Caco-2 (cell line): ENCODE data around the gene AURKAIP1. TPM values are rescaled to one million over a fixed set of nuclear protein-coding genes. Genes with fewer than 3 reads are reported as not detected.
A peak's percentile ranks its signal among the peaks of the same experiment; 100 is the strongest.

Experiments used
- BruUV-seq: library from RNA; stranded (reverse); fragments of 400-500 nt; replicated peaks from 2 replicates; lab custom pipeline; 2021; lab: Mats Ljungman, UMichigan
- CTCF ChIA-PET: fragments of 300-600 bp; sonication (Branson Sonifier 250); formaldehyde crosslinking; loops from one replicate; lab custom pipeline; 2022; ENCODE audit warnings: antibody characterized with exemption; lab: Charles Lee
- POLR2A ChIA-PET: fragments of 300-600 bp; sonication (Branson Sonifier 250); formaldehyde crosslinking; loops from one replicate; lab custom pipeline; 2022; ENCODE audit warnings: antibody characterized with exemption; lab: Charles Lee
- DNase-seq, 2 experiments: peaks; one replicate each; pipeline versions ENCODE4 v3.0.0 to v3.0.0-alpha.2; 2020 to 2022
- H3K27me3 ChIP-seq: replicated peaks from 2 replicates; pipeline ENCODE4 v1.6.0; 2011; ENCODE audit warnings: low read length; ENCODE audit not compliant: control insufficient read depth, insufficient read depth
- H3K36me3 ChIP-seq: 2 replicates; pipeline ENCODE4 v1.5.1; 2011; ENCODE audit warnings: low read length; ENCODE audit not compliant: control insufficient read depth, insufficient read depth
- H3K4me1 ChIP-seq: fragments of 250-450 bp; sonication (Bioruptor Pico); 2 replicates; pipeline ENCODE4 v1.5.1; 2020; ENCODE audit warnings: mild to moderate bottlenecking
- H3K4me3 ChIP-seq: 2 replicates; pipeline ENCODE4 v1.5.1; 2011; ENCODE audit warnings: low read depth, mild to moderate bottlenecking, control low read depth, low read length
- H3K9me3 ChIP-seq: fragments of 250-450 bp; sonication (Bioruptor Pico); 2 replicates; pipeline ENCODE4 v1.5.1; 2020; ENCODE audit warnings: mild to moderate bottlenecking, moderate library complexity
- H3K27ac Mint-ChIP-seq: one replicate; pipeline ENCODE4 v1.8.0; 2022; ENCODE audit warnings: mixed read lengths; ENCODE audit not compliant: unreplicated experiment
- H3K27me3 Mint-ChIP-seq: one replicate; pipeline ENCODE4 v1.8.0; 2022; ENCODE audit warnings: mixed read lengths; ENCODE audit not compliant: insufficient read depth, unreplicated experiment
- H3K36me3 Mint-ChIP-seq: one replicate; pipeline ENCODE4 v1.8.0; 2022; ENCODE audit warnings: mild to moderate bottlenecking, mixed read lengths; ENCODE audit not compliant: insufficient read depth, unreplicated experiment
- H3K4me1 Mint-ChIP-seq: one replicate; pipeline ENCODE4 v1.8.0; 2022; ENCODE audit warnings: low read depth, mixed read lengths; ENCODE audit not compliant: unreplicated experiment
- H3K4me3 Mint-ChIP-seq: one replicate; pipeline ENCODE4 v1.8.0; 2022; ENCODE audit warnings: mild to moderate bottlenecking, moderate library complexity, mixed read lengths; ENCODE audit not compliant: unreplicated experiment
- H3K9me3 Mint-ChIP-seq: one replicate; pipeline ENCODE4 v1.8.0; 2022; ENCODE audit warnings: mixed read lengths; ENCODE audit not compliant: unreplicated experiment
- CTCF ChIP-seq, 2 experiments: fragments of 200-600 bp in 1 of 2; IDR thresholded peaks; 1 replicate in 1 of 2; 2 replicates in 1 of 2; pipeline versions ENCODE4 v1.5.1 to v1.8.0; 2011 to 2022; ENCODE audit warnings: antibody characterized with exemption in 1 of 2, control low read depth in 1 of 2, inconsistent platforms in 1 of 2, low read depth in 1 of 2, low read length in 1 of 2, mild to moderate bottlenecking in 1 of 2, moderate library complexity in 1 of 2; ENCODE audit not compliant: insufficient read depth in 1 of 2, severe bottlenecking in 1 of 2, unreplicated experiment in 1 of 2
- intact Hi-C: fragments of 100-400 bp; cut with micrococcal nuclease; formaldehyde crosslinking; loops from one replicate; pipeline ENCODE4 v1.10.0; 2022; ENCODE audit not compliant: unreplicated experiment
- total RNA-seq: library from RNA; stranded (reverse); gene quantifications from 2 replicates; pipeline ENCODE4 v1.2.3, GENCODE V29; 2022

Gene AURKAIP1
- total RNA-seq, 1 experiment from 2014 or later, result 187 TPM

GRCh38 chr1:1360506-1361169, 14.4 kb downstream of the AURKAIP1 start:
- POLR2A ChIA-PET, result no interaction called here
- Mint-ChIP-seq H3K27ac (peak overlapping the region; percentile 84), H3K9me3 (no peaks in the 10 kb centered on the region), H3K4me1 (peaks cover 8% of the 10 kb centered on the region), H3K27me3 (no peaks in the 10 kb centered on the region), H3K4me3 (peak overlapping the region; percentile 25), H3K36me3 (peaks cover 9% of the 10 kb centered on the region)
- Histone ChIP-seq H3K9me3 (no peaks in the 10 kb centered on the region), H3K36me3 (no peaks in the 10 kb centered on the region), H3K4me3 (no peak overlapping the region), H3K4me1 (peaks cover 21% of the 10 kb centered on the region), H3K27me3 (no peaks in the 10 kb centered on the region)
- DNase-seq, result peak; percentile 59 to 63
- no peak for TF ChIP-seq CTCF (IDR thresholded peaks at IDR 0.05; ENCODE audit: insufficient read depth in 1 of 2, low read depth in 1 of 2, low read length in 1 of 2, severe bottlenecking in 1 of 2, unreplicated experiment in 1 of 2)
- intact Hi-C loops, result no loop called here
- CTCF ChIA-PET, result no interaction called here
- no TSS peak for BruUV-seq

GRCh38 chr1:1359664-1360468, 15.1 kb downstream of the AURKAIP1 start:
- no peak for DNase-seq
- peak overlapping the region; percentile 30 for H3K27ac Mint-ChIP-seq
- no peak overlapping the region for H3K4me3 ChIP-seq

More at GRCh38 chr1:1359664-1360468, 15.1 kb downstream of the AURKAIP1 start:
- peaks cover 10% of the 10 kb centered on the region for H3K36me3 Mint-ChIP-seq
- H3K27me3 Mint-ChIP-seq, result no peaks in the 10 kb centered on the region
- peaks cover 8% of the 10 kb centered on the region for H3K4me1 Mint-ChIP-seq
- H3K4me3 Mint-ChIP-seq, result peak overlapping the region; percentile 56
- intact Hi-C loops, result no loop called here
- no peaks in the 10 kb centered on the region for H3K9me3 ChIP-seq
- H3K4me1 ChIP-seq, result peaks cover 21% of the 10 kb centered on the region
- TF ChIP-seq CTCF (IDR thresholded peaks at IDR 0.05; ENCODE audit: insufficient read depth in 1 of 2, low read depth in 1 of 2, low read length in 1 of 2, severe bottlenecking in 1 of 2, unreplicated experiment in 1 of 2), result no peak
- BruUV-seq, result no TSS peak
- no peaks in the 10 kb centered on the region for H3K36me3 ChIP-seq
- ChIA-PET CTCF (no interaction called here), POLR2A (no interaction called here)
- no peaks in the 10 kb centered on the region for H3K9me3 Mint-ChIP-seq
- H3K27me3 ChIP-seq, result no peaks in the 10 kb centered on the region
